GM12878 (cell line): ENCODE data around the gene OR6B2.

ENCODE experiments used
- BRCA1 ChIP-seq: IDR thresholded peaks from 2 replicates; pipeline ENCODE4 v1.6.1; 2011; ENCODE audit warnings: low read depth, low read length, improper control_type of control experiment
- CREB1 ChIP-seq: IDR thresholded peaks from 2 replicates; pipeline ENCODE4 v1.6.1; 2012; ENCODE audit warnings: low read depth, mild to moderate bottlenecking, inconsistent platforms
- CREM ChIP-seq: IDR thresholded peaks from 2 replicates; pipeline ENCODE4 v1.6.1; 2014; ENCODE audit warnings: antibody characterized with exemption, low read depth
- EP300 ChIP-seq, 2 experiments: fragments of 150-350 bp in 1 of 2; IDR thresholded peaks; 2 replicates each; pipeline ENCODE4 v1.6.1; 2011 to 2012; ENCODE audit warnings: low read depth in 2 of 2, low read length in 2 of 2, borderline replicate concordance in 1 of 2, improper control_type of control experiment in 1 of 2, inconsistent platforms in 1 of 2; ENCODE audit not compliant: control insufficient read depth in 1 of 2
- FOXK2 ChIP-seq: fragments of 450-650 bp; IDR thresholded peaks from 2 replicates; pipeline ENCODE4 v1.6.1; 2017; ENCODE audit warnings: mild to moderate bottlenecking, moderate library complexity
- IRF4 ChIP-seq: IDR thresholded peaks from 2 replicates; pipeline ENCODE4 v1.6.1; 2011; ENCODE audit warnings: low read depth, low read length
- KDM1A ChIP-seq: fragments of 200-600 bp; sonication (generic); IDR thresholded peaks from 2 replicates; pipeline ENCODE4 v1.6.1; 2016; ENCODE audit warnings: borderline replicate concordance
- MTA3 ChIP-seq: IDR thresholded peaks from 2 replicates; pipeline ENCODE4 v1.6.1; 2012; ENCODE audit warnings: low read length, inconsistent platforms, borderline replicate concordance
- RBBP5 ChIP-seq: fragments of 200-600 bp; sonication (generic); conservative IDR thresholded peaks from 2 replicates; pipeline ENCODE4 v1.6.1; 2016
- SMC3 ChIP-seq: IDR thresholded peaks from 2 replicates; pipeline ENCODE4 v1.6.1; 2011; ENCODE audit warnings: low read length, improper control_type of control experiment, borderline replicate concordance
- TF ChIP-seq, protein P1 (sequence below): fragments of 450-650 bp; formaldehyde crosslinking; IDR thresholded peaks from 2 replicates; pipeline ENCODE4 v1.4.0; 2020; ENCODE audit warnings: mild to moderate bottlenecking, moderate library complexity
- TF ChIP-seq, protein P2 (sequence below), 3 experiments: IDR thresholded peaks in 2 of 3; conservative IDR thresholded peaks in 1 of 3; 2 replicates each; pipeline ENCODE4 v1.5.1; 2011; ENCODE audit warnings: low read depth in 3 of 3, low read length in 3 of 3, mild to moderate bottlenecking in 3 of 3, control low read depth in 2 of 3, moderate library complexity in 2 of 3, inconsistent platforms in 1 of 3, mixed read lengths in 1 of 3; ENCODE audit not compliant: control insufficient read depth in 2 of 3, insufficient read depth in 1 of 3; ENCODE audit errors: extremely low read depth in 1 of 3

DNA sequence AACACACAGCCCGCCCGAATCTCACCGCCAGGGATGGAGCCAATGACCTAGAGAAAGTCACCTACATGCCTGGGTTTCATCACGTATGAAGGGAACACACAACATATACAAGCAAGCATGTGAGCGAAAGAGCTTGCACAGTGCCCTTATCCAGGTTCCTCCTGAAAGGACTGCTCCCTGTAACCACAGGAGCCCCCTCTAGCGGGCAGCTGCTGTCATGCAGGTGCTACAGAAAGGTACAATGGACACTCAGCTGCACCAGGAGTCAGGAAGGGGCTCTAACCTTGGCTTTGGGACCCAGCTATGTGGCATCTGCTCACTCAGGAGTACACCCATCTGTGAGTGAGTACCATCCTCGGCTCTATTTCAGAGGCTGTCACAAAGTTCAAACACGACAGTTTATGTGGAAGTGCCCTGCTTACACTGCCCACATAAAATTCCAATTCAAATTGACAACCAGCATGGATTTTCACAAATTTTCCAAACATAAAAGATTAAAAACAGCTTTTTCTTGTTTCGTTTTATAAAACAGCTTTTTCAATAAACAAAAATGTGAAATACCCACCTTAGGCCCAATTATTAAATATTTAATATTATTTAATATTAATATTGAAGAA lies 8.6 kb downstream of the OR6B2 start:
- TF ChIP-seq FOXK2, result no peak
- TF ChIP-seq, protein P1, sequence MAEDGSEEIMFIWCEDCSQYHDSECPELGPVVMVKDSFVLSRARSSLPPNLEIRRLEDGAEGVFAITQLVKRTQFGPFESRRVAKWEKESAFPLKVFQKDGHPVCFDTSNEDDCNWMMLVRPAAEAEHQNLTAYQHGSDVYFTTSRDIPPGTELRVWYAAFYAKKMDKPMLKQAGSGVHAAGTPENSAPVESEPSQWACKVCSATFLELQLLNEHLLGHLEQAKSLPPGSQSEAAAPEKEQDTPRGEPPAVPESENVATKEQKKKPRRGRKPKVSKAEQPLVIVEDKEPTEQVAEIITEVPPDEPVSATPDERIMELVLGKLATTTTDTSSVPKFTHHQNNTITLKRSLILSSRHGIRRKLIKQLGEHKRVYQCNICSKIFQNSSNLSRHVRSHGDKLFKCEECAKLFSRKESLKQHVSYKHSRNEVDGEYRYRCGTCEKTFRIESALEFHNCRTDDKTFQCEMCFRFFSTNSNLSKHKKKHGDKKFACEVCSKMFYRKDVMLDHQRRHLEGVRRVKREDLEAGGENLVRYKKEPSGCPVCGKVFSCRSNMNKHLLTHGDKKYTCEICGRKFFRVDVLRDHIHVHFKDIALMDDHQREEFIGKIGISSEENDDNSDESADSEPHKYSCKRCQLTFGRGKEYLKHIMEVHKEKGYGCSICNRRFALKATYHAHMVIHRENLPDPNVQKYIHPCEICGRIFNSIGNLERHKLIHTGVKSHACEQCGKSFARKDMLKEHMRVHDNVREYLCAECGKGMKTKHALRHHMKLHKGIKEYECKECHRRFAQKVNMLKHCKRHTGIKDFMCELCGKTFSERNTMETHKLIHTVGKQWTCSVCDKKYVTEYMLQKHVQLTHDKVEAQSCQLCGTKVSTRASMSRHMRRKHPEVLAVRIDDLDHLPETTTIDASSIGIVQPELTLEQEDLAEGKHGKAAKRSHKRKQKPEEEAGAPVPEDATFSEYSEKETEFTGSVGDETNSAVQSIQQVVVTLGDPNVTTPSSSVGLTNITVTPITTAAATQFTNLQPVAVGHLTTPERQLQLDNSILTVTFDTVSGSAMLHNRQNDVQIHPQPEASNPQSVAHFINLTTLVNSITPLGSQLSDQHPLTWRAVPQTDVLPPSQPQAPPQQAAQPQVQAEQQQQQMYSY (CRISPR knock-in tag), result no peak
- TF ChIP-seq, protein P2, sequence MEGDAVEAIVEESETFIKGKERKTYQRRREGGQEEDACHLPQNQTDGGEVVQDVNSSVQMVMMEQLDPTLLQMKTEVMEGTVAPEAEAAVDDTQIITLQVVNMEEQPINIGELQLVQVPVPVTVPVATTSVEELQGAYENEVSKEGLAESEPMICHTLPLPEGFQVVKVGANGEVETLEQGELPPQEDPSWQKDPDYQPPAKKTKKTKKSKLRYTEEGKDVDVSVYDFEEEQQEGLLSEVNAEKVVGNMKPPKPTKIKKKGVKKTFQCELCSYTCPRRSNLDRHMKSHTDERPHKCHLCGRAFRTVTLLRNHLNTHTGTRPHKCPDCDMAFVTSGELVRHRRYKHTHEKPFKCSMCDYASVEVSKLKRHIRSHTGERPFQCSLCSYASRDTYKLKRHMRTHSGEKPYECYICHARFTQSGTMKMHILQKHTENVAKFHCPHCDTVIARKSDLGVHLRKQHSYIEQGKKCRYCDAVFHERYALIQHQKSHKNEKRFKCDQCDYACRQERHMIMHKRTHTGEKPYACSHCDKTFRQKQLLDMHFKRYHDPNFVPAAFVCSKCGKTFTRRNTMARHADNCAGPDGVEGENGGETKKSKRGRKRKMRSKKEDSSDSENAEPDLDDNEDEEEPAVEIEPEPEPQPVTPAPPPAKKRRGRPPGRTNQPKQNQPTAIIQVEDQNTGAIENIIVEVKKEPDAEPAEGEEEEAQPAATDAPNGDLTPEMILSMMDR (IDR thresholded peaks at IDR 0.05 in 2 of 3, conservative IDR thresholded peaks at IDR 0.05 in 1 of 3; ENCODE audit: control insufficient read depth in 2 of 3, extremely low read depth in 1 of 3, insufficient read depth in 1 of 3, low read depth in 3 of 3, low read length in 3 of 3), result peak; percentile 69 to 92 (median 88)
- TF ChIP-seq EP300 (IDR thresholded peaks at IDR 0.05; ENCODE audit: borderline replicate concordance in 1 of 2, control insufficient read depth in 1 of 2, low read depth in 2 of 2, low read length in 2 of 2), result no peak
- no peak for TF ChIP-seq KDM1A
- no peak for TF ChIP-seq RBBP5
- TF ChIP-seq CREB1, result no peak
- TF ChIP-seq CREM, result no peak
- TF ChIP-seq BRCA1, result no peak
- TF ChIP-seq MTA3, result no peak
- no peak for TF ChIP-seq IRF4
- TF ChIP-seq SMC3, result peak; percentile 19; the same call in 1 of the 2 replicates
